NCI-H1417 treated with DMSO at 0.1 percent for 48 hours (cell line): ENCODE data around the gene TAS2R4.
"Not testable (repeated sequence)": the region's sequence is repeated elsewhere in the genome, so short reads cannot be mapped to it uniquely, and the experiment has no call there.

Experiments used
- DNase-seq: peaks from one replicate; lab custom pipeline; 2025; lab: John Stamatoyannopoulos, UW

The TAS2R4 gene

GRCh38 chr7:141776374-141776773 is at the start of gene TAS2R4:
TSS of gene TAS2R4 (plus strand) at chr7:141776674. CDS start at chr7:141778489, 1,815 bp downstream.
- no peak for DNase-seq

GRCh38 chr7:141729020-141729419 is 47.5 kb upstream of the TAS2R4 start:
- no peak for DNase-seq

GRCh38 chr7:141731476-141732149 is 44.9 kb upstream of the TAS2R4 start:
- DNase-seq = no peak

- no peak for DNase-seq
These were observed 39.2 kb upstream of the TAS2R4 start for GRCh38 chr7:141737118-141737835.

GRCh38 chr7:141737836-141738591 is 38.5 kb upstream of the TAS2R4 start, which contains the start of gene SSBP1:
TSS of gene SSBP1 (plus strand) at chr7:141738358. CDS start at chr7:141739167, 809 bp downstream.
- DNase-seq = peak; percentile 97

- DNase-seq = no peak
These were observed 37.9 kb upstream of the TAS2R4 start for GRCh38 chr7:141738592-141739013.

GRCh38 chr7:141739250-141739649 is 37.2 kb upstream of the TAS2R4 start:
- no peak for DNase-seq

- no peak for DNase-seq
These were observed 34.2 kb upstream of the TAS2R4 start for GRCh38 chr7:141742229-141742628.

GRCh38 chr7:141744131-141744530 is 32.3 kb upstream of the TAS2R4 start:
- DNase-seq = no peak

- DNase-seq = no peak
These were observed 28.1 kb upstream of the TAS2R4 start for GRCh38 chr7:141748396-141748795.

GRCh38 chr7:141751904-141752303 is 24.6 kb upstream of the TAS2R4 start:
- DNase-seq = not testable (repeated sequence)

GRCh38 chr7:141752634-141753033 is 23.8 kb upstream of the TAS2R4 start:
- DNase-seq = no peak

GRCh38 chr7:141754939-141755338 is 21.5 kb upstream of the TAS2R4 start:
- DNase-seq = no peak

- DNase-seq = no peak
These were observed 12.7 kb upstream of the TAS2R4 start, which contains the start of gene TAS2R3 for GRCh38 chr7:141763797-141764196. TSS of gene TAS2R3 (plus strand) at chr7:141764097. CDS start at chr7:141764159, 62 bp downstream.

- DNase-seq = not testable (repeated sequence)
These were observed 6.3 kb upstream of the TAS2R4 start for GRCh38 chr7:141770083-141770583.

GRCh38 chr7:141785706-141786552 is 9.5 kb downstream of the TAS2R4 start:
- DNase-seq = peak; percentile 6

- DNase-seq = no peak
These were observed 11.8 kb downstream of the TAS2R4 start for GRCh38 chr7:141788296-141788695.

- DNase-seq = no peak
These were observed 13.4 kb downstream of the TAS2R4 start, which contains the start of gene TAS2R5 for GRCh38 chr7:141789917-141790316. TSS of gene TAS2R5 (plus strand) at chr7:141790217. CDS start at chr7:141790362, 145 bp downstream.

GRCh38 chr7:141792526-141792925 is 16.1 kb downstream of the TAS2R4 start:
- no peak for DNase-seq

- no peak for DNase-seq
These were observed 43.6 kb downstream of the TAS2R4 start for GRCh38 chr7:141820067-141820466.

- not testable (repeated sequence) for DNase-seq
These were observed 46.0 kb downstream of the TAS2R4 start for GRCh38 chr7:141822432-141822831.
